ENCODE measurements around the gene HDAC6.

Gene HDAC6

DNA sequence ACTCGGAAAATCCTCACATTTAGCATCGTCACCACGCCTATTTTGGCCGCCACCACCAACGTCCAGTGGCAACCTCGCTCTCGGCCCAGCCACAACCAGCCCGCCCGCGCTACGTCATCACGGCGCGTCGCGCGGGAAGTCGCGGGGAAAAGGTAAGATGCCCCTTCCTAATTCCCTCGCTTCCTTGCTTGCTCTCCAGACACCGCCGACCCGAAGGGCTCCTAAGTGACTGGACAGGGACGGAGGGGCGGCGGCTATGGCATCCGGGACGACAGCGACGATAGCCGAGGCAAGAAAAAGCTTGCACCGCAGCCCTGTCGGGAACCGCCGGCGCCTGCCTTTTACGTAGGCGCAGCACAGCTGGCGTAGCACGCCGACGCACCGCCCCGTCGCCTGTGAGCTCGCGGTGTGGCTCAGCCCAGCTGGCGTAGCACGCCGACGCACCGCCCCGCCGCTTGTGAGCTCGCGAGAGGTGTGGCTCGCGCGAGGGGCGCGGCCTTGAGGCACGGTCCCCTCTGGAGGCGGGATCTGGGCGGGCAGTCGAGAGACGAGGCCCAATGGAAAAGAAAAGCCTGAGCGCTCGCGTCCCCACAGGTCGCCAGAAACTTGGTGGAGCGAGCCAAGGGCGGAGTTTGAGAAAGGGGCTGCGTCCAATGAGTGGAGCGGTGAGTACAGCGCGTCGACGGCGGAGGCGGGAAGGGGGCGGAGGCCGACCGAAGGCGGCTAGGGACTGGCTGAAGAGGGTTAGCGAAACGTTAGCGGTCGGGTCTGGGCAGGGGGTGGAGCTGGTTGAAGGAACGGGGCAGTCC lies at the start of gene HDAC6:
HDAC6 (plus strand) TSS at position 788 of the 809 bp plus-strand sequence. CDS start 626 bp downstream, outside the sequence.
- DNase-seq: peak; percentile 65 to 98 (median 94)

DNA sequence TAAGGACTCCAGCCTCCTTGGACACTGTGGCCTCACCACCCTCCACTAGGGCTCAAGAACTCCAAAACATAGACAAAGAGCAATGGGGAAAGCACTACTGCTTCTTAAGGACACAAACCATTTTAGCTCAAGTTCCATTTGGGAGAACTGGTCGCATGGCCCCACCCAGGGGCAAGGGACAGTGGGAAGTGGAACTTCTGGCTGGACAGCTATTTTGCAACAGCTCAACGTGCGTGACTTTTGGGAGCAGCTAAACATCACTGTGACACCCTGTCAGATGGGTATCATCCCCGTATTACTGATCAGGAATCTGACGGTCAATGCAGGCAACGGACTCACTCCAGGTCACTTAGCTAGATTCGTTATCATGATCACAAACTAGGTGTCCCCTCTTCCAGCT lies 49.4 kb upstream of the HDAC6 start:
- DNase-seq: no peak

DNA sequence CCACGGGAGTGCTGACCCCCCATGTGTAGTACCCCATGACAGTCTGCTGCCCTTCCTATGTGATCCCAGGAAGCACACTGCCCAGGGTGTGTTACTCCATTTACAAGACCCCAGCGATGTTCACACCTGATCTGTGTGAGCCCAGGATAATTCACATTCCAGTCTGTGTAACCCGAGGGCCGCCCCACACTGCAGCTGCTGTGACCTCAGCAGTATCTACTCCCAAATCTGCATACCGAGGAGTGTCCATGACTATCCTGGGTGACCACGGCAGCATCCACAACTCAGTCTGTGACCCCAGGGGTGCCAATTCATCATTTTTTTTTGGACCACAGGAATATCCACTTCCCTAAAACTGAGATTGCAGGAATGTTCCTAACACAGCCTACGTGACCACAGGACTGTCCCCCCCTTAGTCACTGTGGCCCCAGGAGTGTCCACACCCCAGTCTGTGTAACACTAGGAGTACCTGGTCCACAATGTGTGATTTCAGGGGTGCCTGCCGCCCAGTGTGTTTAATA lies 48.1 kb upstream of the HDAC6 start:
- no peak for DNase-seq

DNA sequence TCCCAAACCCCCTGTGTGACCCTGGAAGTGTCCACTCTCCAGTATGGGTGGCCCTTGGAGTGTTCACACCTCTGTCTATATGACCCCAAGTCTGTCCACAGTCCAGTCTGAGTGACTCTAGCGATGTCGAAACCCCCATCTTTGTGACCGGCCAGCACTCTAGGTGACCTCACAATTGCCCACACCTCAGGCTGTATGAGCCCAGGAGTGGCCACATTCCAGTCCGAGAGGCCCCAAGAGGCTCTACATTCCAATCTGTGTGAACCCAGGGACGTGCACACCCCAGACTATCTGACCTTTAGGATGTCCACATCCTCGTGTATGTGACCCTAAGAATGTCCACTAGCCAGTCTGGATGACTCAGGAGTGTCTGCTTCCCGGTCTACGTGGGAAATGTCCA lies 47.6 kb upstream of the HDAC6 start:
- no peak for DNase-seq

DNA sequence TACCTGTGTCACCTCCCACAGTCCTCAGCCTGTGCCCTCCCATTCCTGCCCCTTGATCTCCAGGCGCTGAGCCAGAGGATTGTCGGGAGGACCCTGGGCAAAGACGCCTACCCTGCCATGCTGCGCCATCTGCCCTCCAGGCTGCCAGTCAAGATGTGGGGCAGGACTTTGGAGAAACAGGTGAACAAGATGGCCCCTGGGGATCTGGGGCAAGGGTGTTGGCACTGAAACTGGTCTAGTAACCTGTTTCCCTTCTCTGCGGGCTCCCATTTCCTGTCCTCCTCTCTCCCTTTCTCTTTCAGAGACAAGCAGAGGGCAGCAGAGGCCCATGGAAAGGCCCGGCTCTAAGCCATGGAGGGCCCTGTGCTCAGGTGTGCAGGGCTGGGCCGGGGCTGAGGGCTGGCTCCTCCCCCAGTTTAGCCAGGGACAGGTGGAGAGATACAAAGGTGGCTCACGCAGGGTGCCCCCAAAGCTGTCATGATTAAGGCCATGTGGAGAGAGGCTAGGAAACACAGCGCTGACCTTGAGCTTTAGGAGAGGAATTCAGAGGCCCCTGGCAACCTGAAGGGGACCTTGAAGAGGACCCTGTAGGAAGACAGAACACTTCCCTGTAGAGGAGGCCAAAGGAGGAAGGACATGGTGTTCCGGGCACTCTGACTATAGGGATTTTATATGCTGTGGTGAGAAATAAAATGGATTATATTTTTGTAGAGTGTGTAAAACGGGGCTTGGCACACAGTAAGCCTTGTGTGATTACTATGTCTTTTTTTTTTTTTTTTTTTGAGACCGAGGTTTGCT lies 40.0 kb upstream of the HDAC6 start, which contains the start of gene GLOD5:
GLOD5 (plus strand) TSS at position 74 of the 798 bp plus-strand sequence; CDS start at position 118, 44 bp downstream.
- DNase-seq: no peak

DNA sequence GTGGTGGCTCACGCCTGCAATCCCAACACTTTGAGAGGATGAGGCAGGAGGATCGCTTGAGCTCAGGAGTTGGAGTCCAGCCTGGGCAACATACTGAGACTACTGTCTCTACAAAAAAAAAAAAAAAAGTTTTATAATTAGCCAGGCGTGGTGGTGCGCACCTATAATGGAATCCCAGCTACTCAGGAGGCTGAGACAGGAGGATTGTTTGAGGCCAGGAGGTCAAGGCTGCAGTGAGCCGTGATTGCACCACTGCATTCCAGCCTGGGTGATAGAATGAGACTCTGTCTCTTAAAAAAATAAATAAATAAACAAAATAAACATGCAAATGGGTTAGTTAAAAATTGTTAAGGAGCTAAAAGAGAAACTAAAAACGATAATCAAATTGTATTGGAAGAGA lies 32.6 kb upstream of the HDAC6 start:
- no peak for DNase-seq

DNA sequence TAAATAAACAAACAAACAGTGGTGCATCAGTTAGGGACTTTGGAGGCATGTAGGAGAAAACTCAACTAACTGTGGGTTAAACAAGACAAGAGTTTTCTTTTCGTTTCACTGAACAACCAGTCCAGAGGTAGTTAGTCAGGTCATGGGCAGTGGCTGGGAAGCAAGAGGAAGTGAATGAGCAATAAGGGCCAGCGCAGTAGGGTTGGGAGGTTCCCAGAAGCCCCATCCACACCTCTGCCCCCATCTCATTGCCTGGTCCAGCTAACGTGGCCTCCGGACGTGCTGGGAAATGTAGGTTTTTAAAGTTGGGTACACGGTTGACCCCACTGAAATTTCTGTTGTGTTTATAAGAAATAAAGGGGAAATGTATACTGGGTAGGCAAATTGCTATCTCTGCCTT lies 31.6 kb upstream of the HDAC6 start:
- no peak for DNase-seq

DNA sequence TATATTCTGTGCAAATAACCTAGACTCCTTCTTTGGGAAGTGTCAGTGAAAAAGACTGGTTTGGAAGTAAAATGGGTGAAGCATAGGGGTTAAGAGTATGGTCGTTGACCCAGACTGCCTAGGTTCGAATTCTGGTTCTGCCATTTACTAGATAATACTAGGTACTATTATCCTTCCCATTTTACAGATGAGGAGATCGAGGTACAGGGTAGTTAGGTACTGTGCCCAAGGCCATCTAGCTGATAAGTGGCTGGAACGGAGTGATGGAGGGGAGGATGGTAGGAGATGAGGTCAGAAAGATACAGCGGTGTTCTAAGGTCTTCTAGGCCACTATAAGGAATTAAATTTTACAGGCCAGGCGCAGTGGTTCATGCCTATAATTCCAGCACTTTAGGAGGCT lies 29.3 kb upstream of the HDAC6 start:
- DNase-seq: no peak

DNA sequence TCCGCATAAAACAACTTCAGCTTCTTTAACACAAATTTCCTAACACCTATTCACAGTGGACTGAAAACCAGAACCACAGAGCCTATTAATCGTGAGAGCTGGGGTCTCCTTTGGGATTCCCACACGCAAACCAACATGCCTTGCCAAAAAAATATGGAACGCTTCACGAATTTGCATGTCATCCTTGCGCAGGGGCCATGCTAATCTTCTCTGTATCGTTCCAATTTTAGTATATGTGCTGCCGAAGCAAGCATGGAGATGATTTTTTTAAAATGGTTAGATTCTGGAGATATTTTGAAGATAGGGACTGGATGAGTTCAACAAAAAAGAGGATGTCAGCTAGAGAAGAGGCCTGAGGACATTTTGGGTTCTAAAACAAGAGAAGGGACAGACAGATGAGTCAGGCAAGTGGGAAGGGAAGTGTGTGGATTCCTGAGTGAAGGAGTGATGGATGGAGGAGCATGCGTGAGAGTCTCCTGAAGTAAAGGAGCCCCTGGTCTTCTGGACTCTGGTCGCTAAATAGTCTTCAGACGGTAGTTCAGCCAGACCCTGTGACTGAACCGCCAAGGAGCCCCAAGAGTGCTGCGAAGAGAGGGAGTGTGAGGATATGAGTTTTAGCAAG lies 24.9 kb upstream of the HDAC6 start:
- no peak for DNase-seq

DNA sequence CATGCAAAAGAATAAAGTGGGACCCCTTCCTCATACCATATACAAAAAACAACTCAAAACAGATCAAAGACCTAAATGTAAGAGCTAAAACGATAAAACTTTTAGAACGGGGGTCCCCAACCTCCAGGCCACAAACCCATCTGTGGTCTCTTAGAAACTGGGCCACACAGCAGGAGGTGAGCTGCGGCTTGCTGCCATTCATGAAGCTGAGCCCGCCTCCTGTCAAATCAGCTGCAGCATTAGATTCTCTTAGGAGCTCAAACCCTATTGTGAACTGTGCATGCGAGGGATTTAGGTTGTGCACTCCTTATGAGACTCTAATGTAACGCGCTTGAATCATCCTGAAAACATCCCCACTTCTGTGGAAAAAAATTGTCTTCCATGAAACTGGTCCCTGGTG lies 22.5 kb upstream of the HDAC6 start:
- no peak for DNase-seq

DNA sequence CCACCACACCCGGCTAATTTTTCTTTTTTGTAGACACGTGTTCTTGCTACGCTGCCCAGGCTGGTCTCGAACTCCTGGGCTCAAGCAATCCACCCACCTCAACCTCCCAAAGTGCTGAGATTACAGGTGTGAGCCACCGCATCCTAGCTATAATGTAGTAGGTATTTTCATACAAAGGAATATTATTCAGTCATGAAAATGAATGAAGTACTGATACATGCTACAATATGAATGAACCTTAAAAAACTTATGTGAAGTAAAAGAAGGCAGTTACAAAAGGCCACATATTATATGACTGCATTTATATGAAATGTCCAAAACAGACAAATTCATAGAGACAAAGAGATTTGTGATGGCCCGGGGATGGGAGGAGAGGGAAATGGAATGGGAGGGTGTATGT lies 20.2 kb upstream of the HDAC6 start:
- DNase-seq: no peak

DNA sequence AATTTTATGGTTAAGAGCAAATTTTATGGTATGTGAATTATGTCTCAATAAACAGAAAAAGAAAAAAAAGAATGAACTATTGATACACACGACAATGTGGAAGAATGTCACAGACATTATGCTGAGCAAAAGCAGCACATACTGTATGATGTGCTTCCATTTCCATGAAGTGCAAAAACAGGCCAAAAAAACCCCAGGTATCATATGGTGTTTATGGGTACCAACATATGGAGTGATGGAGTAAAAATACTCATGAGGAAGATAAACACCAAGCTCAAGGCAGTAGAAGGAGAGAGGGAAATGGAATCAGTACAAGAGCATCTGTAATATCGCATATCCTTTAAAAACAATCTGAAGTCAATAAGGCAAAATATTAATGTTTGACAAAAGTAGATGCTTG lies 19.7 kb upstream of the HDAC6 start:
- no peak for DNase-seq

DNA sequence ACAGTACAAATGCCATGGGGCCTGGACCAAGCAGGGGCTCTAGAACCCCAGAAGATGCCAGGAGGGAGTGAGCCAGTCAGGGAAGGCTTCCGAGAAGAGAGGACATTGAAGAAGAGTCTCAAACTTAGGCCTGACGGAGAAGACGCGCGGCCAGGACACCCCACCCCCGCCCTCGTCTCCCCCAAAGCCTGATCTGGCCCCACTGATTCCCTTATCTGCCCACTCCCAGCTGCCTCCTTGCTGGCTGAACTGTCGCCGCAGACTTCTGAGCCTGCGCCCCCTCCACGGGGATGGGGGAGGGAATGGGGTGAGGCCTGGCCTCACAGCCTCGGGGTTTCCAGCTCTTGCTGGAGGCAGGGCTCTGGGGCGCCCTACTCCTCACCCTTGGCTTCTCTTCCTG lies 19.1 kb upstream of the HDAC6 start:
- no peak for DNase-seq

DNA sequence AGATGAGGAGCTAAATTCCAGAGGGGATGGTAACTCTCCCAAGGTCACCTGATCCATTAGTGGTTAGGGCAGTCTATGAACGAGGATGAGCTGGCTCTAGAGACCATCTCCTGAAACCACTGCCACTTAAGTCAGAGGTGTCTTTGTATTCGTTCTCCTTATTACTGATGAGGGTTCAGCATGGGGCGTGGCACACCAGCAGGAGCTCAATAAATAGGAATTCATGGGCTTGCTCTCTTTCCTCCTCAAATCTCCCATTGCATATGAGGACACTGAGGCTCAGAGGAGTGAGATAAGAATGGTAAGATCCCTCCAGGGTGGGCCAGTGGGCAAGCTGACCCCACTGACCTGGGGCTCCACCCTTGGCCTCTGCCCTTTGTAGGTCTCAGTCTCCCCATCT lies 17.1 kb upstream of the HDAC6 start:
- no peak for DNase-seq

DNA sequence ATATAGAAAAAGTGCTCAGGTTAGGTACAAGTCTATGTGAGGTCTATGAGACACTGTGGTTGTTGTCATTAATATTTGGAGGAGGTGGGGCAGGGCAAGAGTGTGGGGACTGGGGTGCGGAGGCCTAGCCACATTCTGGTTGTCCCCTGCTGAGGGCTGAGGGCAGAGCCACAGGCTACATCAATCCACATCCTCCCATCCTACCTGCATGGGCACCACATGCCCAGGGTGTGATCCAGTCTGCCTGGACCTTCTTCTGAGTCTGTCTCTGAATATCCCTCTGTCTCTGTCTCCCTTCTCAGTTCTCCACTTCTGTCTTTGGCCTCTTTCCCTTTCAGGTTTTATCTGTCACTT lies 16.7 kb upstream of the HDAC6 start:
- DNase-seq: no peak

DNA sequence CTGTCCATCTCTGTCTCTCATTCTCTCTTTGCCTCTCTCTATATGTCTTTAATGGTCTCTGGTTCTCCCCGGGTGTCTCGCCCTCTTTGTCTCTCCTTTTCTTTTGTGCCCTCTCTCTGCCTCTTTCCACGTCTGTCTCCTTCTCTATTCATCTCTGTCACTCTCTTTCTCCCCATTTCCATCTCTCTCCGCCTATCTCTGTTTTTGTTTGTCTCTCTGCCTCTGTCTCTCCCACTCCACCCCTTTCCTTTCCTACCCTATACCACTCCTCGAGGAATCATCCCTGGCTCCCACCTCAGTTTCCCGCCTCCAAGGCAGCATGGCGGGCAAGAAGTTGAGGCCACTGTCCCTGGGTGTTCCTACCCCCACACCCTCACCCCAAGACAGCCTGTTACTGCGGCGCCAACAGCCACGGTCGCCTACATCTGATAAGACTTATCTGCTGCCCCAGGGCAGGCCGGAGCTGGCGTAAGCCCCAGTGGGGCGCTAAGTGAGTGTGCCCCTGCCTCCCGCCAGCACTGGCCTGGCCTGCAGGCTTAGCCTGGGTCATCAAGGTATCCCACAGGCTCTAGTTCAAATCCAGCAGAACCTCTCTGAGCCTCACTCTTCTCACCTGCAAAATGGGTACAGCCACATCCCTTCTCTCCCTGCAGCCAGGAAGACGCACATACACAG lies 16.2 kb upstream of the HDAC6 start:
- no peak for DNase-seq

DNA sequence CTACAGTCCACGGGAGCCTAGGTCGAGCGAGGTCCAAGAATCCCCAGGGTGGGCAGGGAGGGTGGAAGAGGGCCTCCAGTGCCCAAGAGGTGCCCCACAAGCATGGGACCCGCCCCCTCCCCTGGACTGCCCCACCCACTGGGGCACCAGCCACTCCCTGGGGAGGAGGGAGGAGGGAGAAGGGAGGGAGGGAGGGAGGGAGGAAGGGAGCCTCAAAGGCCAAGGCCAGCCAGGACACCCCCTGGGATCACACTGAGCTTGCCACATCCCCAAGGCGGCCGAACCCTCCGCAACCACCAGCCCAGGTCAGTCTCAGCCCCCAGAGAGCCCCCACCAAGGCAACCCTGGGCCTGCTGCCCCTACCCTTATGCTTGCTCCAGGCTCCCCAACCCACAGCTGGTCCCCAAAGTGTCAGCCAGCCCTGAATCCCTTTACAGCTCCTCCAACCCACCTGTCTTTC lies 15.5 kb upstream of the HDAC6 start, which contains the start of gene GATA1:
GATA1 (plus strand) TSS at position 250 of the 460 bp plus-strand sequence. CDS start 4,520 bp downstream, outside the sequence.
- no peak for DNase-seq

DNA sequence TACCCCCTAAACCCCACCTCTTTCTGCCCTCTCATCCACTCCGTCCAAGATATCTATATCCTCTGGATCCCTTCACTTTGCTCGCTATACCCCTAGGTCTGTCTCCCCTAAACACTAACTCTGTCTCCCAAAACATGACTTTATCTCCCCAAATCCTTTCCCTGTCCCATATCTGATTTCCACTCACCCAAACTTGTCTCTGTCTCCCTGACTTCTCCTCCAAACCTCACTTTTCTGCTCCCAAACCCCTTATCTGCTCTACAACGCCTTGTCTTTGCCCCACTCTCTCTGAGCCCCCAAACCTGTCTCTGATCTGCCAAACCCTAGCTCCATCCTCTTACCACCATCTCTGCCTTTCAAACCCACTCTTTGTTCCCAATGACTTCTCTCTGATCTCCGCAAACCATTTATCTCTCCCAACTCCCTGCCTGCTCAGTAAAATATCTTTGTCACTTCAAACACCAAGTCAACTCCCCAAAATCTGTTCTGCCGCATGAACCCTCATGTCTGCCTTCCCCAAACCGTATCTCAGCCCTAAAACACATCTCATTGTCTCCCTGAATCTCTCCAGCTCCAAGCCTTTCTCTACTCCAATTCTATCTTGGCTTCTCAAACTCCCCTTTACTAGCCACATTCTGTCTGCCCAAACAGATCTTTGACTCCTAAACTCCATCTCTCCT lies 14.9 kb upstream of the HDAC6 start:
- no peak for DNase-seq

DNA sequence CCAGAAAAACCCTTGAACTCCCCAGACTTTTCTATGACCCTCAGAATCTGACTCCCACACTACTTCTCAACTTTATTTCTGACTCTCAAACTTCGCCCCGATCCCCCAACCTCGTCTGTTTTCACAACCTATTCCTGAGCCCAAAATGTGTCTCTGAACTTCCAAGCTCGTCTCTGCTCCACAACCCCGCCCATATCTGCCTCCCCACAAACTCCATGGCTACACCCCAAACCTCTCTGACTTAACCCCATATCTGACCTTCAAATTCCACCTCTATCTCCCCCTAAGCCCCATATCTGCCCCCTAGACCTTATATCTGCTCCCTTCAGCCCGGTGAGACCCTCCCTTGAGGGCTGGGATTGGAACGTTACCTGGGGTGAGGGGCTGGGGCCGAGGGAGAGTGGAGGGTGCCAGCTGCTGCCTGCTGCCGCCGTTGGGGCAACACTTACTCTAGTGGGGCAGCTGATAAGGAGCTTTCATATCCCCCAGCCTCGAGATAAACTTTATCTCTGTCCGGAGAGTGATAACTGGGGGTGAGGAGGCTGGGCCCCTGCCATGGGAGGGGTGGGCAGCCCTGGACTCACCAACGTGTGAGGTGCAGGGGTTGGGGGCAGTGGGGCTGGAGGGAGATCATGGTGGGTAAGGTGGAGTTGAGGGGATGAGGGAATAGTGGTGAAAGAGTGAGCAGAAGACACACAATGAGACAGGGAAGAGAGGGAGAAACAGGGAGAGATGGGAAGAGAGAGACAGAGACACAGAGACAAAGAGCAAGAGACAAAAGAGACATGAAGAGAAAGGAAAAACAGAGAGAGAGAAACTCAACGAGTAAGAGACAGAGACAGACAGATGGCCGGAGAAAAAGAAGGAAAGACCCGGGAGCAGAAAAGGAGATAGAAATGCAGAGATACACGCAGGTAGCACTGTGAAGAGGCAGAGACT lies 14.1 kb upstream of the HDAC6 start:
- no peak for DNase-seq
